OCI-LY7 (cell line): ENCODE data around the gene STAMBP. TPM values are rescaled to one million over a fixed set of nuclear protein-coding genes. Genes with fewer than 3 reads are reported as not detected.
"Not testable (repeated sequence)": the region's sequence is repeated elsewhere in the genome, so short reads cannot be mapped to it uniquely, and the experiment has no call there.

Source experiments
- BruUV-seq: library from RNA; stranded (reverse); fragments of 400-500 nt; replicated peaks from 2 replicates; lab custom pipeline; 2021; lab: Mats Ljungman, UMichigan
- CTCF ChIA-PET: fragments of 300-600 bp; sonication (Branson Sonifier 250); formaldehyde crosslinking; loops from one replicate; lab custom pipeline; 2022; ENCODE audit warnings: antibody characterized with exemption; ENCODE audit not compliant: unreplicated experiment; lab: Charles Lee
- POLR2A ChIA-PET: fragments of 300-600 bp; sonication (Branson Sonifier 250); formaldehyde crosslinking; loops from one replicate; lab custom pipeline; 2022; ENCODE audit warnings: antibody characterized with exemption; lab: Charles Lee
- DNase-seq: peaks from one replicate; pipeline ENCODE4 v3.0.0-alpha.2; 2015; ENCODE audit warnings: low spot score
- H2AFZ ChIP-seq: fragments of 200-600 bp; sonication (generic), shearing (Covaris generic); 2 replicates; pipeline ENCODE4 v1.6.1; 2014; ENCODE audit warnings: mild to moderate bottlenecking, antibody characterized with exemption, low read length, moderate library complexity
- H3K27ac ChIP-seq: fragments of 200-600 bp; sonication (generic); 2 replicates; pipeline ENCODE4 v1.5.1; 2014; ENCODE audit warnings: mixed run types, low read depth, mild to moderate bottlenecking, moderate library complexity, low read length, inconsistent platforms; ENCODE audit not compliant: poor library complexity, severe bottlenecking
- H3K36me3 ChIP-seq: fragments of 200-600 bp; sonication (generic); 2 replicates; pipeline ENCODE4 v1.6.1; 2014; ENCODE audit warnings: mild to moderate bottlenecking, antibody characterized with exemption, low read length, moderate library complexity, mixed read lengths; ENCODE audit not compliant: insufficient read depth
- H3K4me1 ChIP-seq: fragments of 200-600 bp; sonication (generic); 2 replicates; pipeline ENCODE4 v1.5.1; 2014; ENCODE audit warnings: mild to moderate bottlenecking, low read length; ENCODE audit not compliant: insufficient read depth, poor library complexity, severe bottlenecking
- H3K4me2 ChIP-seq: fragments of 200-600 bp; sonication (generic); 2 replicates; pipeline ENCODE4 v1.6.1; 2014; ENCODE audit warnings: mild to moderate bottlenecking, low read length
- H3K4me3 ChIP-seq: fragments of 200-600 bp; sonication (generic); 2 replicates; pipeline ENCODE4 v1.5.1; 2014; ENCODE audit warnings: mild to moderate bottlenecking, low read depth, low read length; ENCODE audit not compliant: poor library complexity, severe bottlenecking
- H3K79me2 ChIP-seq: fragments of 200-600 bp; sonication (generic); 2 replicates; pipeline ENCODE4 v1.6.1; 2016; ENCODE audit warnings: low read depth, mild to moderate bottlenecking, low read length, moderate library complexity, mixed read lengths; ENCODE audit not compliant: insufficient read depth
- H3K9me2 ChIP-seq: fragments of 200-600 bp; sonication (generic); 2 replicates; pipeline ENCODE4 v1.6.1; 2016; ENCODE audit warnings: mild to moderate bottlenecking, low read length, mixed read lengths; ENCODE audit not compliant: insufficient read depth
- H3K9me3 ChIP-seq: fragments of 200-600 bp; sonication (generic); 2 replicates; pipeline ENCODE4 v1.6.1; 2014; ENCODE audit warnings: mild to moderate bottlenecking, mixed run types, low read length, mixed read lengths
- H4K20me1 ChIP-seq: fragments of 200-600 bp; sonication (generic); 2 replicates; pipeline ENCODE4 v1.6.1; 2014; ENCODE audit warnings: mild to moderate bottlenecking, antibody characterized with exemption, low read length, moderate library complexity, mixed read lengths; ENCODE audit not compliant: insufficient read depth
- EZH2phosphoT487 ChIP-seq: fragments of 200-600 bp; sonication (generic); IDR thresholded peaks from 2 replicates; pipeline ENCODE4 v1.6.1; 2018; ENCODE audit warnings: low read depth, borderline replicate concordance, mild to moderate bottlenecking, mixed run types, antibody characterized with exemption, low read length, moderate library complexity, mixed read lengths
- intact Hi-C: fragments of 100-400 bp; cut with micrococcal nuclease; formaldehyde crosslinking; loops from one replicate; pipeline ENCODE4 v1.10.0; 2022; ENCODE audit not compliant: unreplicated experiment
- total RNA-seq, 2 experiments: library from RNA; depleted of rRNA in 1 of 2; stranded (reverse); fragments of >200 nt in 1 of 2; shearing (Covaris generic) in 1 of 2; gene quantifications; 2 replicates each; pipeline ENCODE4 v1.2.3, GENCODE V29; 2014 to 2022
- TF ChIP-seq, protein P1 (sequence below): fragments of 200-600 bp; sonication (generic); conservative IDR thresholded peaks from 2 replicates; pipeline ENCODE4 v1.5.1; 2014; ENCODE audit warnings: mild to moderate bottlenecking, antibody characterized with exemption, low read length, moderate library complexity, mixed read lengths

Gene STAMBP
- total RNA-seq, 2 experiments from 2014 or later: 27.2 to 43.7 TPM

DNA sequence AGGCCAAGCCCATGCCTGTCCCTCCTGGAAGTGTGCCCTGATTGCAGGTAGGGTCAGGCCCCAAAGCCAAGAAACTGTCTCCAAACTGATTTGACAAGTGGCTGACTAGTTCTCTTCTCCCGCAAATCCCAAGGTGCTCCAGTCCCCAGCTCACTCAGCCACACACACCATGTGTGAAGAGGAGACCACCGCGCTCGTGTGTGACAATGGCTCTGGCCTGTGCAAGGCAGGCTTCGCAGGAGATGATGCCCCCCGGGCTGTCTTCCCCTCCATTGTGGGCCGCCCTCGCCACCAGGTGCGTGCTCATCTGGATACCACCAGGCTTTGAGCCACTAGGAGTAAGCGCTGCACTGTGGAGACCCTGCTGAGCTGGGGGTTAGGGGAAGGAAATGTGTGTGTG lies 72.4 kb downstream of the STAMBP start:
- Histone ChIP-seq H2AFZ (no peak overlapping the region), H3K9me3 (no peaks in the 10 kb centered on the region), H3K27ac (no peak overlapping the region), H3K36me3 (no peaks in the 10 kb centered on the region), H3K4me3 (no peak overlapping the region), H3K4me1 (no peaks in the 10 kb centered on the region), H4K20me1 (no peaks in the 10 kb centered on the region), H3K79me2 (no peaks in the 10 kb centered on the region), H3K9me2 (no peaks in the 10 kb centered on the region), H3K4me2 (no peak overlapping the region)
- POLR2A ChIA-PET: no interaction called here
- no TSS peak for BruUV-seq
- intact Hi-C loops: no loop called here
- DNase-seq: no peak
- CTCF ChIA-PET: no interaction called here
- TF ChIP-seq, protein P1, sequence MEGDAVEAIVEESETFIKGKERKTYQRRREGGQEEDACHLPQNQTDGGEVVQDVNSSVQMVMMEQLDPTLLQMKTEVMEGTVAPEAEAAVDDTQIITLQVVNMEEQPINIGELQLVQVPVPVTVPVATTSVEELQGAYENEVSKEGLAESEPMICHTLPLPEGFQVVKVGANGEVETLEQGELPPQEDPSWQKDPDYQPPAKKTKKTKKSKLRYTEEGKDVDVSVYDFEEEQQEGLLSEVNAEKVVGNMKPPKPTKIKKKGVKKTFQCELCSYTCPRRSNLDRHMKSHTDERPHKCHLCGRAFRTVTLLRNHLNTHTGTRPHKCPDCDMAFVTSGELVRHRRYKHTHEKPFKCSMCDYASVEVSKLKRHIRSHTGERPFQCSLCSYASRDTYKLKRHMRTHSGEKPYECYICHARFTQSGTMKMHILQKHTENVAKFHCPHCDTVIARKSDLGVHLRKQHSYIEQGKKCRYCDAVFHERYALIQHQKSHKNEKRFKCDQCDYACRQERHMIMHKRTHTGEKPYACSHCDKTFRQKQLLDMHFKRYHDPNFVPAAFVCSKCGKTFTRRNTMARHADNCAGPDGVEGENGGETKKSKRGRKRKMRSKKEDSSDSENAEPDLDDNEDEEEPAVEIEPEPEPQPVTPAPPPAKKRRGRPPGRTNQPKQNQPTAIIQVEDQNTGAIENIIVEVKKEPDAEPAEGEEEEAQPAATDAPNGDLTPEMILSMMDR: no peak
- no peak for TF ChIP-seq EZH2phosphoT487

DNA sequence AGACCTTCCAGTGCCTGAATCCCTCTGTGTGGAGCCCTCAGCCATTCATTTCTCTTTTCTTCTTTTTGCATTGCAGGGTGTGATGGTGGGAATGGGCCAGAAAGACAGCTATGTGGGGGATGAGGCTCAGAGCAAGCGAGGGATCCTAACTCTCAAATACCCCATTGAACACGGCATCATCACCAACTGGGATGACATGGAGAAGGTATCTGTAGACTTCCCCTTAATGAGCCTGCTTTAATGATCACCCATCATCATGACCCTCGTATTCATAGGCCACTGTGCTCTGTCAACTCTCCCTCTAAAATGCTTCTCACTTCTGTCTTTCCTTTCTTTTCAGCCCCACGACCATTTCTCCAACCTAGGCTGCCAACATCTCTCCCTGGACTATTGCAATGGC lies 73.5 kb downstream of the STAMBP start:
- Histone ChIP-seq H3K9me2 (no peaks in the 10 kb centered on the region), H3K79me2 (no peaks in the 10 kb centered on the region), H2AFZ (no peak overlapping the region), H3K27ac (no peak overlapping the region), H4K20me1 (no peaks in the 10 kb centered on the region), H3K4me2 (no peak overlapping the region), H3K36me3 (no peaks in the 10 kb centered on the region), H3K4me1 (no peaks in the 10 kb centered on the region), H3K9me3 (no peaks in the 10 kb centered on the region), H3K4me3 (no peak overlapping the region)
- no TSS peak for BruUV-seq
- intact Hi-C loops: no loop called here
- CTCF ChIA-PET: no interaction called here
- DNase-seq: no peak
- no peak for TF ChIP-seq EZH2phosphoT487
- TF ChIP-seq, protein P1: no peak
- POLR2A ChIA-PET: interaction anchor here (0.6 kb wide), 2 partner anchors 56 to 198 kb away, joined by 3 read pairs; no protein-coding TSS in a partner anchor

DNA sequence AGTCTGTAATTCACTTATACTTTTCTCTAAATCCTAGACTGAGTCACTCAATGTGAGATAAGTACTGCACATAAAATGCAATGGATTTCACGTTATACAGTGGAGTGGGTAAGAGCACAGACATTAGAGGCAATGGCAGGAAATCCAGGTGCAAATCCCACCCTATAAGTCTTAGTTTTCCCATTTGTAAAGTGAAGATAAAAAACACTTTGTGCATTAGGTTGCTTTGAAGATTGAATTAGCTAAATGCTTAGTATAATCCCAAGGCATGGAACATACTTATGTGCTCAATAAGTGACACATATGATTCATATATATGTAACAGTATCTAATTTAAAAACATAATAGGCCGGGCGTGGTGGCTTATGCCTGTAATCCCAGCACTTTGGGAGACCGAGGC lies 74.6 kb downstream of the STAMBP start:
- no peaks in the 10 kb centered on the region for H3K36me3 ChIP-seq
- H3K4me1 ChIP-seq: no peaks in the 10 kb centered on the region
- no peak overlapping the region for H3K4me2 ChIP-seq
- no peak overlapping the region for H2AFZ ChIP-seq
- no peak overlapping the region for H3K27ac ChIP-seq
- no peaks in the 10 kb centered on the region for H3K9me3 ChIP-seq
- POLR2A ChIA-PET: interaction anchor here (0.6 to 0.7 kb wide), 2 partner anchors 12 to 480 kb away, joined by 4 to 7 read pairs; no protein-coding TSS in a partner anchor
- no peaks in the 10 kb centered on the region for H3K79me2 ChIP-seq
- H3K9me2 ChIP-seq: no peaks in the 10 kb centered on the region
- no peak overlapping the region for H3K4me3 ChIP-seq
- intact Hi-C loops: no loop called here
- DNase-seq: no peak
- no TSS peak for BruUV-seq
- H4K20me1 ChIP-seq: no peaks in the 10 kb centered on the region
- TF ChIP-seq EZH2phosphoT487: no peak
- TF ChIP-seq, protein P1: no peak
- CTCF ChIA-PET: no interaction called here

DNA sequence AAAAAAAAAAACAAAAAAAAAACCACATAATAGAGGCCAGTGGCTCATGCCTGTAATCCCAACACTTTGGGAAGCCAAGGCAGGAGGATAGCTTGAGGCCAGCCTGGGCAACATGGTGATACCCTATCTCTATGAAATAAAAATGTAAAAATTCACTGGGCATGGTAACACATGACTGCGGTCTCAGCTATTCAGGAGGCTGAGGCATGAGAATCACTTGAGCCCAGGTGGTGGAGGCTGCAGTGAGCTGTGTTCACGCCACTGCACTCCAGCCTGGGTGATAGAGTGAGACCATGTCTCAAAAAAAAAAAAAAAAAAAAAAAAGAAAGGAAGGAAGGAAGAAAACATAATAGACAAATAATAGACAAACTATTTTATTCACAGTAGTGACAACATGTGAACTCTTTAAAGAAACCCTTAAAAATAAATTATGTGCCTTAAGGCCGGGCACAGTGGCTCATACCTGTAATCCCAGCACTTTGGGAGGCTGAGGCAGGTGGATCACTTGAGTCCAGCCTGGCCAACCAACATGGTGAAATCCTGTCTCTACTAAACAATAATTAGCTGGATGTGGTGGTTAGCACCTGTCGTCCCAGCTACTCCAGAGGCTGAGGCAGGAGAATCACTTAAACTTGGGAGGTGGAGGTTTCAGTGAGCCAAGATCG lies 75.3 kb downstream of the STAMBP start:
- H3K4me1 ChIP-seq, H3K36me3 ChIP-seq, CTCF ChIA-PET, H3K9me2 ChIP-seq, H3K79me2 ChIP-seq, H4K20me1 ChIP-seq, H3K4me2 ChIP-seq, DNase-seq, H2AFZ ChIP-seq, H3K4me3 ChIP-seq, intact Hi-C loops, H3K27ac ChIP-seq, BruUV-seq, H3K9me3 ChIP-seq: not testable (repeated sequence)
- POLR2A ChIA-PET: interaction anchor here (0.6 to 0.7 kb wide), 4 partner anchors 12 to 479 kb away, joined by 3 to 7 read pairs (median 4); no protein-coding TSS in a partner anchor
